ENCODE measurements around the gene WDR86.

WDR86 gene

GRCh38 chr7:151393031-151393977, 16.5 kb downstream of the WDR86 start:
- H3K4me3 ChIP-seq (ENCODE audit: low read depth, low read length): no peak overlapping the region
- H3K27me3 ChIP-seq: no peaks in the 10 kb centered on the region
- DNase-seq: no peak
- H3K36me3 ChIP-seq: no peaks in the 10 kb centered on the region
- TF ChIP-seq CTCF (IDR thresholded peaks at IDR 0.05; ENCODE audit: low read depth, low read length): no peak
- H3K9me3 ChIP-seq: no peaks in the 10 kb centered on the region
- H3K4me1 ChIP-seq: no peaks in the 10 kb centered on the region

GRCh38 chr7:151392426-151392825, 17.4 kb downstream of the WDR86 start:
- no peaks in the 10 kb centered on the region for H3K9me3 ChIP-seq
- DNase-seq: no peak
- H3K27me3 ChIP-seq: no peaks in the 10 kb centered on the region
- H3K4me1 ChIP-seq: no peaks in the 10 kb centered on the region
- TF ChIP-seq CTCF (IDR thresholded peaks at IDR 0.05; ENCODE audit: low read depth, low read length): no peak
- no peak overlapping the region for H3K4me3 ChIP-seq (ENCODE audit: low read depth, low read length)
- H3K36me3 ChIP-seq: no peaks in the 10 kb centered on the region

GRCh38 chr7:151392002-151392401, 17.8 kb downstream of the WDR86 start:
- DNase-seq: no peak
- Histone ChIP-seq H3K36me3 (no peaks in the 10 kb centered on the region), H3K4me1 (no peaks in the 10 kb centered on the region), H3K4me3 (ENCODE audit: low read depth, low read length) (no peak overlapping the region), H3K27me3 (no peaks in the 10 kb centered on the region), H3K9me3 (no peaks in the 10 kb centered on the region)
- no peak for TF ChIP-seq CTCF (IDR thresholded peaks at IDR 0.05; ENCODE audit: low read depth, low read length)

- Histone ChIP-seq H3K36me3 (no peaks in the 10 kb centered on the region), H3K4me1 (no peaks in the 10 kb centered on the region), H3K4me3 (ENCODE audit: low read depth, low read length) (no peak overlapping the region), H3K9me3 (no peaks in the 10 kb centered on the region), H3K27me3 (no peaks in the 10 kb centered on the region)
- no peak for TF ChIP-seq CTCF (IDR thresholded peaks at IDR 0.05; ENCODE audit: low read depth, low read length)
- DNase-seq: no peak
Measured at GRCh38 chr7:151391358-151391730, 18.5 kb downstream of the WDR86 start.

- no peak for TF ChIP-seq CTCF (IDR thresholded peaks at IDR 0.05; ENCODE audit: low read depth, low read length)
- Histone ChIP-seq H3K4me1 (no peaks in the 10 kb centered on the region), H3K27me3 (no peaks in the 10 kb centered on the region), H3K36me3 (no peaks in the 10 kb centered on the region), H3K9me3 (no peaks in the 10 kb centered on the region), H3K4me3 (ENCODE audit: low read depth, low read length) (no peak overlapping the region)
- no peak for DNase-seq
Measured at GRCh38 chr7:151390598-151391357, 19.1 kb downstream of the WDR86 start.

All from BE2C (cell line).